ENCODE data around the gene SGMS1. TPM values are rescaled to one million over a fixed set of nuclear protein-coding genes. Genes with fewer than 3 reads are reported as not detected.
"Not testable (repeated sequence)": the region's sequence is repeated elsewhere in the genome, so short reads cannot be mapped to it uniquely, and the experiment has no call there.

Gene SGMS1
- total RNA-seq, 1 donor from 2014 or later = 18.6 TPM

GRCh38 chr10:50582046-50582445 lies 41.7 kb downstream of the SGMS1 start:
- H3K36me3 Mint-ChIP-seq (ENCODE audit: low read depth) = peaks cover 13% of the 10 kb centered on the region
- intact Hi-C loops (cut with micrococcal nuclease) = no loop called here
- no peak overlapping the region for H3K27ac Mint-ChIP-seq
- DNase-seq (ENCODE audit: low spot score) = no peak
- H3K4me1 Mint-ChIP-seq (ENCODE audit: low read depth) = peaks cover 13% of the 10 kb centered on the region
- H3K27me3 Mint-ChIP-seq (ENCODE audit: insufficient read depth) = no peaks in the 10 kb centered on the region
- no peaks in the 10 kb centered on the region for H3K9me3 Mint-ChIP-seq
- H3K4me3 Mint-ChIP-seq = no peak overlapping the region

GRCh38 chr10:50580262-50580891 lies 43.4 kb downstream of the SGMS1 start:
- H3K4me1 Mint-ChIP-seq (ENCODE audit: low read depth) = peaks cover 17% of the 10 kb centered on the region
- no peak overlapping the region for H3K27ac Mint-ChIP-seq
- intact Hi-C loops (cut with micrococcal nuclease) = no loop called here
- DNase-seq (ENCODE audit: low spot score) = no peak
- no peaks in the 10 kb centered on the region for H3K27me3 Mint-ChIP-seq (ENCODE audit: insufficient read depth)
- peaks cover 3% of the 10 kb centered on the region for H3K36me3 Mint-ChIP-seq (ENCODE audit: low read depth)
- no peak overlapping the region for H3K4me3 Mint-ChIP-seq
- no peaks in the 10 kb centered on the region for H3K9me3 Mint-ChIP-seq

- no peak overlapping the region for H3K27ac Mint-ChIP-seq
- no peaks in the 10 kb centered on the region for H3K27me3 Mint-ChIP-seq (ENCODE audit: insufficient read depth)
- H3K4me3 Mint-ChIP-seq = no peak overlapping the region
- intact Hi-C loops (cut with micrococcal nuclease) = no loop called here
- H3K9me3 Mint-ChIP-seq = no peaks in the 10 kb centered on the region
- peaks cover 17% of the 10 kb centered on the region for H3K4me1 Mint-ChIP-seq (ENCODE audit: low read depth)
- peaks cover 3% of the 10 kb centered on the region for H3K36me3 Mint-ChIP-seq (ENCODE audit: low read depth)
- no peak for DNase-seq (ENCODE audit: low spot score)
Measured at GRCh38 chr10:50579491-50580261, 44.1 kb downstream of the SGMS1 start.

- intact Hi-C loops (cut with micrococcal nuclease) = no loop called here
- H3K4me1 Mint-ChIP-seq (ENCODE audit: low read depth) = peaks cover 17% of the 10 kb centered on the region
Measured at GRCh38 chr10:50578949-50579348, 44.8 kb downstream of the SGMS1 start.

GRCh38 chr10:50577681-50578350 lies 45.9 kb downstream of the SGMS1 start:
- no peaks in the 10 kb centered on the region for H3K9me3 Mint-ChIP-seq
- DNase-seq (ENCODE audit: low spot score) = no peak
- peaks cover 3% of the 10 kb centered on the region for H3K36me3 Mint-ChIP-seq (ENCODE audit: low read depth)
- intact Hi-C loops (cut with micrococcal nuclease) = no loop called here
- peaks cover 19% of the 10 kb centered on the region for H3K4me1 Mint-ChIP-seq (ENCODE audit: low read depth)
- H3K4me3 Mint-ChIP-seq = no peak overlapping the region
- no peaks in the 10 kb centered on the region for H3K27me3 Mint-ChIP-seq (ENCODE audit: insufficient read depth)
- no peak overlapping the region for H3K27ac Mint-ChIP-seq

More at GRCh38 chr10:50578949-50579348, 44.8 kb downstream of the SGMS1 start:
- no peaks in the 10 kb centered on the region for H3K9me3 Mint-ChIP-seq
- no peak overlapping the region for H3K4me3 Mint-ChIP-seq
- H3K27me3 Mint-ChIP-seq (ENCODE audit: insufficient read depth) = no peaks in the 10 kb centered on the region
- H3K27ac Mint-ChIP-seq = no peak overlapping the region
- DNase-seq (ENCODE audit: low spot score) = no peak
- H3K36me3 Mint-ChIP-seq (ENCODE audit: low read depth) = peaks cover 3% of the 10 kb centered on the region

- Mint-ChIP-seq H3K36me3 (ENCODE audit: low read depth) (peaks cover 3% of the 10 kb centered on the region), H3K27me3 (ENCODE audit: insufficient read depth) (no peaks in the 10 kb centered on the region), H3K4me3 (no peak overlapping the region), H3K27ac (no peak overlapping the region), H3K9me3 (no peaks in the 10 kb centered on the region), H3K4me1 (ENCODE audit: low read depth) (peaks cover 22% of the 10 kb centered on the region)
- intact Hi-C loops (cut with micrococcal nuclease) = no loop called here
- no peak for DNase-seq (ENCODE audit: low spot score)
Measured at GRCh38 chr10:50577010-50577409, 46.7 kb downstream of the SGMS1 start.

GRCh38 chr10:50576245-50576815 lies 47.4 kb downstream of the SGMS1 start:
- Mint-ChIP-seq H3K4me3 (no peak overlapping the region), H3K27me3 (ENCODE audit: insufficient read depth) (no peaks in the 10 kb centered on the region), H3K27ac (no peak overlapping the region), H3K36me3 (ENCODE audit: low read depth) (peaks cover 5% of the 10 kb centered on the region), H3K4me1 (ENCODE audit: low read depth) (peaks cover 22% of the 10 kb centered on the region), H3K9me3 (no peaks in the 10 kb centered on the region)
- no peak for DNase-seq (ENCODE audit: low spot score)
- intact Hi-C loops (cut with micrococcal nuclease) = no loop called here

- H3K27ac Mint-ChIP-seq = no peak overlapping the region
- peaks cover 5% of the 10 kb centered on the region for H3K36me3 Mint-ChIP-seq (ENCODE audit: low read depth)
- H3K4me1 Mint-ChIP-seq (ENCODE audit: low read depth) = peaks cover 15% of the 10 kb centered on the region
- H3K27me3 Mint-ChIP-seq (ENCODE audit: insufficient read depth) = no peaks in the 10 kb centered on the region
- intact Hi-C loops (cut with micrococcal nuclease) = no loop called here
- H3K9me3 Mint-ChIP-seq = no peaks in the 10 kb centered on the region
- H3K4me3 Mint-ChIP-seq = no peak overlapping the region
- DNase-seq (ENCODE audit: low spot score) = no peak
Measured at GRCh38 chr10:50575477-50576244, 48.1 kb downstream of the SGMS1 start.

- Mint-ChIP-seq H3K27me3 (ENCODE audit: insufficient read depth) (no peaks in the 10 kb centered on the region), H3K27ac (no peak overlapping the region), H3K36me3 (ENCODE audit: low read depth) (peaks cover 4% of the 10 kb centered on the region), H3K4me1 (ENCODE audit: low read depth) (peaks cover 11% of the 10 kb centered on the region), H3K4me3 (no peak overlapping the region), H3K9me3 (no peaks in the 10 kb centered on the region)
- no peak for DNase-seq (ENCODE audit: low spot score)
- intact Hi-C loops (cut with micrococcal nuclease) = no loop called here
Measured at GRCh38 chr10:50574931-50575330, 48.8 kb downstream of the SGMS1 start.

- Mint-ChIP-seq H3K9me3 (no peaks in the 10 kb centered on the region), H3K27me3 (ENCODE audit: insufficient read depth) (no peaks in the 10 kb centered on the region), H3K27ac (no peak overlapping the region), H3K4me1 (ENCODE audit: low read depth) (peaks cover 11% of the 10 kb centered on the region), H3K36me3 (ENCODE audit: low read depth) (peaks cover 6% of the 10 kb centered on the region), H3K4me3 (no peak overlapping the region)
- DNase-seq (ENCODE audit: low spot score) = no peak
- intact Hi-C loops (cut with micrococcal nuclease) = no loop called here
Measured at GRCh38 chr10:50574305-50574704, 49.5 kb downstream of the SGMS1 start.

- Mint-ChIP-seq H3K36me3 (ENCODE audit: low read depth) (peaks cover 6% of the 10 kb centered on the region), H3K9me3 (no peaks in the 10 kb centered on the region), H3K4me1 (ENCODE audit: low read depth) (peaks cover 9% of the 10 kb centered on the region), H3K27me3 (ENCODE audit: insufficient read depth) (no peaks in the 10 kb centered on the region), H3K4me3 (no peak overlapping the region), H3K27ac (no peak overlapping the region)
- DNase-seq (ENCODE audit: low spot score) = no peak
- intact Hi-C loops (cut with micrococcal nuclease) = no loop called here
Measured at GRCh38 chr10:50572017-50572491, 51.7 kb downstream of the SGMS1 start.

- intact Hi-C loops (cut with micrococcal nuclease); H3K27me3 Mint-ChIP-seq (ENCODE audit: insufficient read depth); DNase-seq (ENCODE audit: low spot score); H3K9me3 Mint-ChIP-seq; H3K36me3 Mint-ChIP-seq (ENCODE audit: low read depth); H3K4me3 Mint-ChIP-seq; H3K27ac Mint-ChIP-seq; H3K4me1 Mint-ChIP-seq (ENCODE audit: low read depth): not testable (repeated sequence)
Measured at GRCh38 chr10:50568750-50569149, 55.0 kb downstream of the SGMS1 start.

Data from activated T-helper 1 cell treated with anti-CD3 and anti-CD28 coated beads, Interleukin-12 subunit alpha, Interleukin-12 subunit beta, Interleukin-2, Interleukin-4 antibody, amounts not matched to agents 30 ng/mL and 10 ng/mL and 1 ng/mL, durations not matched to agents 14 hours and 24 hours and 36 hours (primary cell).